Activated CD4-positive, alpha-beta memory T cell treated with anti-CD3 and anti-CD28 coated beads, Interleukin-2, amount 10 ng/mL, durations not matched to agents 7 days and 5 days (primary cell): ENCODE results near the gene ATP6V0A1. TPM values are rescaled to one million over a fixed set of nuclear protein-coding genes. Genes with fewer than 3 reads are reported as not detected.

ENCODE experiments used
- CTCF ChIA-PET: fragments of 350-600 bp; sonication (Branson Sonifier 250); formaldehyde crosslinking; loops from one replicate; lab custom pipeline; 2021; ENCODE audit warnings: antibody characterized with exemption, inconsistent platforms; lab: Charles Lee
- POLR2A ChIA-PET: fragments of 350-600 bp; sonication (Branson Sonifier 250); formaldehyde crosslinking; loops from one replicate; lab custom pipeline; 2021; ENCODE audit warnings: antibody characterized with exemption; lab: Charles Lee
- DNase-seq: peaks from one replicate; pipeline ENCODE4 v3.0.0-alpha.2; 2020
- H3K27ac Mint-ChIP-seq: one replicate; pipeline ENCODE4 v1.8.0; 2021; ENCODE audit warnings: mild to moderate bottlenecking, mixed read lengths
- H3K27me3 Mint-ChIP-seq: one replicate; pipeline ENCODE4 v1.8.0; 2021; ENCODE audit warnings: mixed read lengths
- H3K36me3 Mint-ChIP-seq: one replicate; pipeline ENCODE4 v1.8.0; 2021; ENCODE audit warnings: low read depth, mixed read lengths
- H3K4me1 Mint-ChIP-seq: one replicate; pipeline ENCODE4 v1.8.0; 2021; ENCODE audit warnings: mixed read lengths
- H3K4me3 Mint-ChIP-seq: one replicate; pipeline ENCODE4 v1.8.0; 2021; ENCODE audit warnings: mild to moderate bottlenecking, mixed read lengths
- H3K9me3 Mint-ChIP-seq: one replicate; pipeline ENCODE4 v1.8.0; 2021; ENCODE audit warnings: mixed read lengths
- total RNA-seq, 2 experiments: library from RNA; stranded (reverse); gene quantifications; one replicate each; pipeline ENCODE4 v1.2.3, GENCODE V29; 2021

Gene ATP6V0A1
- total RNA-seq, 2 experiments from 2014 or later = 5.8 to 8.6 TPM

GRCh38 chr17:42527932-42528331 lies 69.3 kb downstream of the ATP6V0A1 start:
- Mint-ChIP-seq H3K4me3 (no peak overlapping the region), H3K36me3 (no peaks in the 10 kb centered on the region), H3K4me1 (peaks cover 43% of the 10 kb centered on the region), H3K9me3 (no peaks in the 10 kb centered on the region), H3K27me3 (peaks cover 27% of the 10 kb centered on the region), H3K27ac (no peak overlapping the region)
- ChIA-PET CTCF (interaction anchor here (0.7 to 1.8 kb wide), 23 partner anchors 8 to 306 kb away, joined by 3 to 14 read pairs (median 5); partner anchors contain the start of genes NAGLU and STAT3), POLR2A (no interaction called here)
- DNase-seq = no peak

DNA sequence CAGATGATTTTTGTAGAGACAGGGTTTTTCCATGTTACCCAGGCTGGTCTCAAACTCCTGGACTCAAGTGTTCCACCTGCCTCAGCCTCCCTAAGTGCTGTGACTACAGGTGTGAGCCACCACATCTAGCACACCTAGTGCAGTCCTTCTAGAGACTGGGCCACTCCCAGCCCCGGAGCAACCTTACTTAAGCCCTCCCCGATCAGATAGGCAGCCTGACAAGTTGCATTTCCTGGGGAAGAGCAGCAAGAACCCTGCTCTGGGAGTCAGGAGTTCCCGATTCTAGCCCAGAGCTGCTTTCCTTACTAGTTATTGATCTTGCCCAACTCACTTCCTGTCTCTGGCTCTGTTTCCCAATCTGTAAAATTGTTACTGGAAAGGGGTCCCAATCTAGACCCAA lies 70.4 kb downstream of the ATP6V0A1 start:
- POLR2A ChIA-PET = interaction anchor here (1.0 kb wide), 1 partner anchor 65 kb away, joined by 3 read pairs; no protein-coding TSS in a partner anchor

DNA sequence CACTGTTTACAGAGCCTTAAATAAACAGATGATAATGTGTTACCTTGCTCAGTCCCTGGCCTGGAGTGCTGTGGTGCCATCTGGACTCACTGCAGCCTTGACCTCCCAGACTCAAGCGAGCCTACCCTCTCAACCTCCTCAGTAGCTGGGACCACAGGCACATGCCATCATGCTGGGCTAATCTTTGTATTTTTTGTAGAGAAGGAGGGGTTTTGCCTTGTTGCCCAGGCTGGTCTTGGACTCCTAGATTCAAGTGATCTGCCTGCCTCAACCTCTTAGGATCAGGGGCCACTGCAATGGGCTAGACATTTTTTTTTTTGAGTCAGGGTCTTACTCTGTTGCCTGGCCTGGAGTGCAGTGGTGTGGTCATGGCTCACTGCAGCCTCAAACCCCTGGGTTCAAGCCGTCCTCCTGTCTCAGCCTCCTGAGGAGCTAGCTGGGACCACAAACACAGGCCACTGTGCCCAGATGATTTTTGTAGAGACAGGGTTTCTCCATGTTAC lies 72.3 kb downstream of the ATP6V0A1 start:
- H3K27ac Mint-ChIP-seq = no peak overlapping the region
- H3K4me3 Mint-ChIP-seq = no peak overlapping the region
- ChIA-PET CTCF (interaction anchor here (1.4 to 1.6 kb wide), 2 partner anchors 11 to 18 kb away, joined by 3 to 6 read pairs; no protein-coding TSS in a partner anchor), POLR2A (interaction anchor here (0.6 kb wide), 1 partner anchor 23 kb away, joined by 3 read pairs; no protein-coding TSS in a partner anchor)
- no peaks in the 10 kb centered on the region for H3K9me3 Mint-ChIP-seq
- H3K36me3 Mint-ChIP-seq = no peaks in the 10 kb centered on the region
- H3K27me3 Mint-ChIP-seq = peaks cover 20% of the 10 kb centered on the region
- DNase-seq = no peak
- peaks cover 32% of the 10 kb centered on the region for H3K4me1 Mint-ChIP-seq

More for the DNA sequence above, 70.4 kb downstream of the ATP6V0A1 start:
- H3K9me3 Mint-ChIP-seq = no peaks in the 10 kb centered on the region
- no peak for DNase-seq
- H3K27me3 Mint-ChIP-seq = peaks cover 29% of the 10 kb centered on the region
- no peak overlapping the region for H3K27ac Mint-ChIP-seq
- CTCF ChIA-PET = no interaction called here
- H3K4me3 Mint-ChIP-seq = no peak overlapping the region
- H3K4me1 Mint-ChIP-seq = peaks cover 36% of the 10 kb centered on the region
- no peaks in the 10 kb centered on the region for H3K36me3 Mint-ChIP-seq

- Mint-ChIP-seq H3K4me3 (peak overlapping the region; percentile 62), H3K27ac (no peak overlapping the region), H3K4me1 (peaks cover 34% of the 10 kb centered on the region), H3K27me3 (peaks cover 17% of the 10 kb centered on the region), H3K36me3 (no peaks in the 10 kb centered on the region), H3K9me3 (no peaks in the 10 kb centered on the region)
- ChIA-PET POLR2A (interaction anchor here (1.0 to 1.1 kb wide), 2 partner anchors 9 kb away, joined by 3 to 5 read pairs; no protein-coding TSS in a partner anchor), CTCF (interaction anchor here (0.6 to 1.6 kb wide), 4 partner anchors 9 to 211 kb away, joined by 3 to 4 read pairs (median 3); no protein-coding TSS in a partner anchor)
- DNase-seq = peak; percentile 56
Observed at GRCh38 chr17:42531455-42532354, 73.0 kb downstream of the ATP6V0A1 start.

- Mint-ChIP-seq H3K4me3 (peak overlapping the region; percentile 68), H3K27me3 (peaks cover 13% of the 10 kb centered on the region)
- CTCF ChIA-PET = interaction anchor here (0.6 to 4.3 kb wide), 7 partner anchors 8 to 221 kb away, joined by 3 to 19 read pairs (median 6); partner anchors contain the start of gene PSMC3IP
Observed at GRCh38 chr17:42535155-42536047, 76.7 kb downstream of the ATP6V0A1 start.

DNA sequence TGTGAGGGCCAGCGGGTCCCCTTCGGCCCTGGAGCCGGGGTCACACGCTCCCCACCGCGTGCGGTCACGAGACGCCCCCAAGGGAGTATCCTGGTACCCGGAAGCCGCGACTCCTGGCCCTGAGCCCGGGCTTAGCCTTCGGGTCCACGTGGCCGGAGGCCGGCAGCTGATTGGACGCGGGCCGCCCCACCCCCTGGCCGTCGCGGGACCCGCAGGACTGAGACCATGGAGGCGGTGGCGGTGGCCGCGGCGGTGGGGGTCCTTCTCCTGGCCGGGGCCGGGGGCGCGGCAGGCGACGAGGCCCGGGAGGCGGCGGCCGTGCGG lies 77.3 kb downstream of the ATP6V0A1 start, which contains the start of gene NAGLU:
Gene NAGLU (plus strand): TSS at position 194 of the 324 bp plus-strand sequence. CDS start 32 bp downstream, at position 226.
- Mint-ChIP-seq H3K4me1 (peaks cover 42% of the 10 kb centered on the region), H3K36me3 (peaks cover 9% of the 10 kb centered on the region), H3K27ac (peak within 1 kb of the TSS; percentile 75), H3K9me3 (no peaks in the 10 kb centered on the region), H3K4me3 (peak within 1 kb of the TSS; percentile 82), H3K27me3 (peaks cover 12% of the 10 kb centered on the region)
- ChIA-PET POLR2A (interaction anchor here (1.0 to 2.4 kb wide), 16 partner anchors 12 to 287 kb away, joined by 3 to 21 read pairs (median 4); partner anchors contain the start of genes PSMC3IP, RETREG3, STAT3 and STAT5A), CTCF (interaction anchor here (0.6 to 4.3 kb wide), 8 partner anchors 9 to 221 kb away, joined by 3 to 19 read pairs (median 6); partner anchors contain the start of gene PSMC3IP)
- DNase-seq = peak; percentile 89

More at GRCh38 chr17:42535155-42536047, 76.7 kb downstream of the ATP6V0A1 start:
- POLR2A ChIA-PET = interaction anchor here (1.0 to 2.4 kb wide), 14 partner anchors 12 to 287 kb away, joined by 3 to 21 read pairs (median 4); partner anchors contain the start of genes PSMC3IP, RETREG3, STAT3 and STAT5A
- Mint-ChIP-seq H3K9me3 (no peaks in the 10 kb centered on the region), H3K27ac (peak overlapping the region; percentile 44), H3K36me3 (peaks cover 9% of the 10 kb centered on the region), H3K4me1 (peaks cover 40% of the 10 kb centered on the region)
- no peak for DNase-seq

GRCh38 chr17:42536372-42537155 lies 77.9 kb downstream of the ATP6V0A1 start:
- peak overlapping the region; percentile 75 for H3K27ac Mint-ChIP-seq
- H3K36me3 Mint-ChIP-seq = peaks cover 9% of the 10 kb centered on the region
- H3K4me1 Mint-ChIP-seq = peaks cover 43% of the 10 kb centered on the region
- H3K4me3 Mint-ChIP-seq = peak overlapping the region; percentile 82
- POLR2A ChIA-PET = interaction anchor here (0.9 to 2.4 kb wide), 17 partner anchors 11 to 288 kb away, joined by 3 to 21 read pairs (median 4); partner anchors contain the start of genes PSMC3IP, RETREG3, STAT3 and STAT5A
- CTCF ChIA-PET = interaction anchor here (0.6 to 4.3 kb wide), 8 partner anchors 10 to 130 kb away, joined by 3 to 19 read pairs (median 6); partner anchors contain the start of gene PSMC3IP
- peak; percentile 83 for DNase-seq
- H3K27me3 Mint-ChIP-seq = peaks cover 11% of the 10 kb centered on the region
- no peaks in the 10 kb centered on the region for H3K9me3 Mint-ChIP-seq

GRCh38 chr17:42537156-42537805 lies 78.6 kb downstream of the ATP6V0A1 start:
- peaks cover 8% of the 10 kb centered on the region for H3K27me3 Mint-ChIP-seq
- H3K27ac Mint-ChIP-seq = peak overlapping the region; percentile 75
- peaks cover 41% of the 10 kb centered on the region for H3K4me1 Mint-ChIP-seq
- no peaks in the 10 kb centered on the region for H3K9me3 Mint-ChIP-seq
- H3K36me3 Mint-ChIP-seq = peaks cover 9% of the 10 kb centered on the region
- DNase-seq = no peak
- CTCF ChIA-PET = interaction anchor here (1.2 to 4.3 kb wide), 4 partner anchors 10 to 41 kb away, joined by 3 to 19 read pairs (median 12); partner anchors contain the start of gene PSMC3IP
- H3K4me3 Mint-ChIP-seq = peak overlapping the region; percentile 82
- POLR2A ChIA-PET = interaction anchor here (0.9 to 2.4 kb wide), 9 partner anchors 10 to 148 kb away, joined by 3 to 21 read pairs (median 8); partner anchors contain the start of genes PSMC3IP, RETREG3, STAT3 and TUBG1

- no peak for DNase-seq
- peaks cover 41% of the 10 kb centered on the region for H3K4me1 Mint-ChIP-seq
- peak overlapping the region; percentile 11 for H3K27ac Mint-ChIP-seq
- ChIA-PET POLR2A (interaction anchor here (1.2 to 1.5 kb wide), 2 partner anchors 11 to 72 kb away, joined by 3 to 6 read pairs; partner anchors contain the start of genes RETREG3 and TUBG1), CTCF (interaction anchor here (4.3 kb wide), 1 partner anchor 11 kb away, joined by 19 read pairs; no protein-coding TSS in a partner anchor)
- H3K4me3 Mint-ChIP-seq = peak overlapping the region; percentile 61
- H3K27me3 Mint-ChIP-seq = peaks cover 8% of the 10 kb centered on the region
- H3K9me3 Mint-ChIP-seq = no peaks in the 10 kb centered on the region
- H3K36me3 Mint-ChIP-seq = peaks cover 9% of the 10 kb centered on the region
Observed at GRCh38 chr17:42537826-42538451, 79.3 kb downstream of the ATP6V0A1 start.

GRCh38 chr17:42538482-42538881 lies 79.8 kb downstream of the ATP6V0A1 start:
- ChIA-PET CTCF (interaction anchor here (4.3 kb wide), 1 partner anchor 10 kb away, joined by 19 read pairs; no protein-coding TSS in a partner anchor), POLR2A (interaction anchor here (1.5 kb wide), 1 partner anchor 10 kb away, joined by 6 read pairs; no protein-coding TSS in a partner anchor)
- no peak for DNase-seq
- Mint-ChIP-seq H3K9me3 (no peaks in the 10 kb centered on the region), H3K27ac (no peak overlapping the region), H3K4me3 (no peak overlapping the region), H3K4me1 (peaks cover 39% of the 10 kb centered on the region), H3K36me3 (peaks cover 9% of the 10 kb centered on the region), H3K27me3 (peaks cover 5% of the 10 kb centered on the region)
